NCI-H1930 (cell line): ENCODE data around the gene DBN1.

Source experiments
- DNase-seq, 2 experiments: peaks; one replicate each; lab custom pipeline; 2025; lab: John Stamatoyannopoulos, UW

The DBN1 gene

DNA sequence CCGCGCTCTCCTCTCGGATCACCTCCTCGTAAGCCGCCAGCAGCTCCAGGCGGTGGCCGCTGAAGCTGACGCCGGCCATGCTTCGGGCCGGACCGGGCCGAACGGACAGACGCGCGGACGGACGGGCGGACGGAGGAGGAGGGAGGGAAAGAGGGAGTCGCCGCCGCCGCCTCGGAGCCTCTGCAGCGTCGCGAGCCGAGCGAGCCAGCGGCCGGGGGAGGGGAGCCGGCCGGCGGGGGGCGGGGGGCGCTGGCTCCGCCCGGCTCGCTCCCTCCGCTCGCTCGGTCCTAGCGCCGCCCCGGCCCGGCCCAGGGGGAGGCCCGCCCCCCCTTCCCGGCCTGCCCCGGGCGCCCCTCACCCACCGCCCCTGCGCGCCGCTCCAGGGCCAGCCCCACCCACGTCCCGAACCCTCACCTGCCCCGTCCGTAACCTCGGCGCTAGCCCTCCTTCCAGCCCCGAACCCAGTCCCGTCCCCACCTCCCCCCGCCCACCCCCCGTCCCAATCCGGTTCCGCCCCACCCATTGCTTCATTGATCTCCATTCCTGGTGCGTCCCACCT lies at the start of gene DBN1:
Gene DBN1 (minus strand): TSS at position 192 of the 559 bp plus-strand sequence. CDS start 113 bp downstream, at position 79.
- peak in 1 of 2 experiments; percentile 37 for DNase-seq

DNA sequence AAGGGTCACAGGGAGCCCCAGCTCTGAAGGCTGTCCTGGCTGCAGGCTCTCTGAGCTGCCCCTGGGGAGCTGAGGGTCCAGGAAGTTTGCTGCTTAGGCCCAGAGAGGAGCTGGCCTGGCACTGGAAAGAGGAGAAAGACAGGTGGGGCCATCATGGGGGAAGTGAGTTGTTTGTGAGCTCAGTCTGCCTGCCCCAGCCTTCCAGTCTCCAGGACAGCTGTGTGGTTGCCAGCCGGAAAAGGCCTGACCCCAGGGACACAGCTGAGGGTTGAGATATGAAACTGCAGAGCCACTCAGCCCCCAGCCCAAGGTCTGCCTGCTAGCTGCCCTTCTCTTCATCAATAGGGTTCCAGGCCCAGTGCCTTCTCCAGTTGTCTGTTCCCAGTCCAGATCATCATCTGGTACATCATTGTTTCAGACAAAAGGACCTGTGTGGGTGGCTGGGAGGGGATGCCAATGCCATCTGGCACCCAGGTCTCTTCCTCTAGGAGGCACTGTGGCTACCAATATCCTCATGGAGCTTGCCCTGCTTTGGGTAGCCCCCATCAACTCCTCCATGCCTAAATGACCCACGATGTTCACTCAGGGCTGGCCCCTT lies 47.6 kb upstream of the DBN1 start:
- DNase-seq = no peak

- no peak for DNase-seq
These were observed 46.8 kb upstream of the DBN1 start for GRCh38 chr5:177520271-177520670.

- DNase-seq = no peak
These were observed 46.2 kb upstream of the DBN1 start for GRCh38 chr5:177519463-177520235.

DNA sequence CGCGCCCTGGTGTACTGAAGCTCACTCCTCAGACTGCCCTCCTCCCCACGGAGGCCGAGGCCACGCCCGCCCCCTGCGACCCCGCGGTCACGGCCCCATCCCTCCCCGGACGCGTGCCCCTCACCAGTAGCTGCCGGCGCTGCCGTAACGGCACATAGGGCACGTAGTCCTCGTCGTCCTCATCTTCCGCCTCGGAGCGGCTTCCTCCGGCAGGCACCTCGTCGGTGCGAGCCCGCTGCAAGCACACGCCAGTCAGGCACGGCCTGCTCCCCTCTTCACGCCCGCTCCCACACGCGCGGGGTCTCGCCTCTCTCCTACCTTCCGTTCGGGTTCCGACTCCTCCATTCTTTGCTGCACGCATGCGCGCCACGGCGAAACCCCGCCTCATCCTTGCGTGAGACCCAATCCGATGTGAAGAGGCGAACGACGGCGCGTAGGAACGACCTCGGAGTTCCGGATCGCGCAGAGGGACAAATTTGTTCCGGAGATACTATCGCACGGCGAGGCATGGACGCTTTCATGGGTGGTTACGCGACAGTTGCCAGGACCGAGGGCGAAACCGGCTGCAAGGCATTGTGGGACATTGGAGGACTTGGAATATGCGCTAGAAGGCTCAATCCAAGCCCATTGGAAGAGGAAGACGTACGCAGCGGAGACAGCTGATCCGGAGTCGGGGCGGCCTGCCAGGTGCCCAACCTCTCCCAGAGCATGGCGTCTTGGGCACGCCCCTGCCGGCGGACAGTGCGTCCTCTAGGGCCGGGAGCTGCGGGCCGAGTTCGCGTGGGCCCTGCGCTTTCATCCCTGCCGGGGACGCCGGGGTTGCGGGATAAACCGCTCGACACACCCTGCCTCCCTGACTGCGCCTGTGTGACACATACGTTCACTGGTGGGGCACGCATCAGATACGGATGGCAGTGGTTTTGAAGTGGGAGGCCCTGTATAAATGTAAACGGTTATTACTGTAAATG lies 43.5 kb upstream of the DBN1 start, which contains the start of gene DDX41:
Gene DDX41 (minus strand): TSS at position 361 of the 968 bp plus-strand sequence. CDS start 16 bp downstream, at position 345.
- DNase-seq = peak; percentile 89 to 91

- no peak for DNase-seq
These were observed 42.1 kb upstream of the DBN1 start for GRCh38 chr5:177515580-177515979.

GRCh38 chr5:177514541-177514940 lies 41.1 kb upstream of the DBN1 start:
- DNase-seq = no peak

DNA sequence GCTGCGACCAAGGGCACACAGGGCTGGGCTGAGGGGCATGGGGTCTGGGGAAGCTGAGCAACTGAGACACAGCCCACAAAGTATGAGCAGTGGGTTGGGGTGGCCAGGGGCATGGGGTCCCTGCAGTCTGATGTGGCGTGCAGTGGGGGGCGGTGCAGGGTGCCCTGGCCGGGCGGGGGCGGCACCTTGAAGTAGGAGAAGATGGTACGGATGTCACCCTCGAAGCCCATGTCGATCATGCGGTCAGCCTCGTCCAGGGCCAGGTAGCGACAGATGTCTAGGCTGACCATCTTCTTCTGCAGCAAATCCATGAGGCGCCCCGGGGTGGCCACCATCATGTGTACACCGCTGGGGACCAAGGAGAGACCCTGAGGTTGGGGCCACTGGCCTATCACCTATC lies 40.1 kb upstream of the DBN1 start:
- no peak for DNase-seq

DNA sequence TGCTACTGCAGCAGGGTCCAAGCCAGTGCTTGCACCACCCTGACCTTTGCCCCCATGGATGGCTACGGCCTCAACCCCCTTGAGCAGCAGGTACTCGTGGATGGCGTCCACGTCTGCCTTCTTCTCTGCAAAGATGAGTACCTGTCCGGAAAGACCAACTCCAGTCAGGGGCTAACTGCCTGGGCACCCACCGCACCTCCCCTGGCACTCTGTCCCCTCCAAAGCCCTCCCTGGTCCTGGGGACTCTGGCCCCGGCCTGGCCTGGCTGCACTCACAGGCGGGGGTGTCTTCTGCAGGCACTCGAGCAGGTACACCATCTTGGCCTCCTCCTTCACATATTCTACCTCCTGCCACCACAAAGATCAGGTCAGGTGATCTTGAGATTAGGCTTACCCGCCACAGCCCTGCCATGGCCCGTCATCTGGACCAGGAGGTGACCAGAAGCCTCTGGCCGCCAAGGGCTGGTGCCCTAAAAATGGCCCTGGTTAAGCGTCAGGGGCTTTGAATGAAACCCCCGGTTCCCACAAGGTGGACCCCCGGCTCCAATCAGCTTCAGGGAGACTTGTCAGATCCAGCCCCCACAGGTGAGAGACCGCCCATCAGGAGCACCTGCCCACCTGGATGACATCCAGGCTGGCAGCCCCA lies 39.4 kb upstream of the DBN1 start:
- DNase-seq = no peak

DNA sequence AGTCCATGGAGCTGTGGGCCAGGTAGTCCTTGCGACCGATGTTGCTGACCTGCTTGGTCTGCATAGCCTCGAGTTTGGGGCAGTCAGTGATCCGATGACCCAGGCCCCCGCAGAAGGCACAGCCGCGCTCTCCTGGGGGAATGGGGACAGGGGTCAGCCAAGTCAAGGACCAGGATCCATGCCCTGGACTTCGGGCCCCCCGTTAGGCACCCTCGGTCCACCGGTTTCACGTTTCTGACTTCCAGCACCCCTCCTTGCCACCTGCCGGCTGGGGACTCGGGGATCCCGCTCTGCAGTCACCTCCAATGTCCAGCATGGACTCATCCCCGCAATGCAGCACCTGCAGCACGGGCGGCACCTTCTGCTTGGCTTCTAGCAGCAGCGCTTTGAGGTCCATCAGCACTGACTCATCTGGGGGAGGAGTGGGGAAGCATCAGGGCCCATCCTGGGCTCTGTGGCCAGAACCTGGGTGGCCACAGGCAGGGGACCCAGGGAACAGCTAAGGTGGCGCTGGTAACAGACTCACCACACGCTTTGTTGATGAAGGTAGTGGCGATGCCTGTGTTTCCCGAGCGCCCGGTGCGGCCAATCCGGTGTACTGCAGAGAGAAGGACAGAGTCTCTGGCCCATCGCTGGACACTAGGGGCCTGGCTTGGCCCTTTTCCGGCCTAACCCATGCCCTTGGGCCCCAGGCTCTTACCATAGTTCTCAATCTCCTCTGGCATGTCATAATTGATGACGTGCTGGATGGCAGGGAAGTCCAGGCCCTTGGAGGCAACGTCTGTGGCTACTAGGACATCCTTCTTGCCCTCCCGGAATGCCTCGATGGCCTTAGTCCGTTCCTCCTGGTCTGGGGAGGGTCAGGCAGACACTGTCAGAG lies 38.6 kb upstream of the DBN1 start:
- no peak for DNase-seq

- no peak for DNase-seq
These were observed 37.7 kb upstream of the DBN1 start for GRCh38 chr5:177511181-177511580.

- no peak for DNase-seq
These were observed 37.2 kb upstream of the DBN1 start for GRCh38 chr5:177510567-177511053.

DNA sequence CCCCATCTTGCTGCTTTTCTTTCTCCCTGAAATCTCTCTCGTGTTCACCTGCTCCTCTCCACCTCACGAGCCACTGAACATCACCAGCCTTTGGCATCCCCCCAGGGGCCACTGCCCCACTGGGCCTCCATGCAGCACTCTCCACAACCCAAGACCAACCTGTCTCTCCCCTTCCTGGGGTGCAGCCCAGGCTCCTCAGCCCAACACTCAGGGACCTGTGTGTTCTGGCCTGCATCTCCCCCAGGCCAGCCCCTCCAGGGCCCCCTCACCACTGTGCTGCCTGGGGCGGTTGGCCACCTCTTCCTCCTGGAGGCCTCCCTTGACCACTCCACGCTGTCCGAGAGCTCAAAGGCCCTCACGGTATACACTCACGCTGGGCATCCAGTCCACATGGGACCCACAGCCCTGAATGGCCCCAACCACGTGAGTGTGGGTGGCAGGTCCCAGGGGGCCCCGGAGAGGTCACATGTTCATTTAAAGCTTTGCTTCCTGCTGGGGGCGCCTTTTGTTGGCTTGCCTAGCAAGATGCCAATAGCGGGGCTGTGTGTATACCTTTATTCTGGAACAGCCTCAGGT lies 36.6 kb upstream of the DBN1 start:
- DNase-seq = no peak

- DNase-seq = no peak
These were observed 36.0 kb upstream of the DBN1 start, which contains the start of gene DOK3 for GRCh38 chr5:177509381-177509951. TSS of gene DOK3 (minus strand) at chr5:177509826. CDS start at chr5:177509540, 286 bp downstream.

DNA sequence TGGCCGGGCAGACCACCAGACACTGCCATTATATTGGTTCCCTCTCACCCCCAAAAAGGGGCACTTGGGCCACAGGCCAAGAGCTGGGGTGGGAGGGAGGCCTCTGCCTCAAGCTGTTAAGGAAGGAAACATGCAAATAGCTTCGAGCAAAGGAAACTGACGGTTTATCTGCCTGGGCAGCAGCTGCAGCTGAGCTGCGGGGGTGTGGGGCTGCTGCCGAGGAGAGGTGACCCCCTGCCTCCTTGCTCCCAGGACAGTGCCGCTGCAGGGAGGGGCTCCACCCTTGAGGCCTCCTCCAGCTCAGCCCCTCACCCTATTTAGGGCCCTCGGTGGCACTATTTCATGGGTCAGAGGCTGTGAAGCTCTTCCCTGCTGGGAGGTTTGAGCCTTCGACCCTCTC lies 35.4 kb upstream of the DBN1 start:
- DNase-seq = no peak

DNA sequence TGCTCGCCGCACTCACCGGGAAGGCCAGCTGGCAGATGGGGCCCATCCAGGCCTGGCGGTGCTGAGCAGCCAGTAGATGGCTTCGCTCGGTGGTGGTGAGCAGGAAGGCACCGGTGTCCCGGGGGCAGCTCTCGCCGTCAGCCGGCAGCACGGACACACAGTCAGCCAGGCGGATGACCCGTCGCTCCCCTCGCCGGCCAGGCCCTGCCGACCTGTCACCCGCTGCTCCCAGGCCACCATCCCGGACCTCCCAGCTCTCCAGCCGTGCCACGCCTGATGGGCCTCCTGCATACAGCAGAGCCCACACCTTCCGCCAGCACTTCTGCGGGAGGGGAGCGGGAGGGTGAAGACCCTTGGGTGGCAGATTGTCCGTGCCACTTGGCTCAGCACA lies 34.8 kb upstream of the DBN1 start:
- DNase-seq = no peak

DNA sequence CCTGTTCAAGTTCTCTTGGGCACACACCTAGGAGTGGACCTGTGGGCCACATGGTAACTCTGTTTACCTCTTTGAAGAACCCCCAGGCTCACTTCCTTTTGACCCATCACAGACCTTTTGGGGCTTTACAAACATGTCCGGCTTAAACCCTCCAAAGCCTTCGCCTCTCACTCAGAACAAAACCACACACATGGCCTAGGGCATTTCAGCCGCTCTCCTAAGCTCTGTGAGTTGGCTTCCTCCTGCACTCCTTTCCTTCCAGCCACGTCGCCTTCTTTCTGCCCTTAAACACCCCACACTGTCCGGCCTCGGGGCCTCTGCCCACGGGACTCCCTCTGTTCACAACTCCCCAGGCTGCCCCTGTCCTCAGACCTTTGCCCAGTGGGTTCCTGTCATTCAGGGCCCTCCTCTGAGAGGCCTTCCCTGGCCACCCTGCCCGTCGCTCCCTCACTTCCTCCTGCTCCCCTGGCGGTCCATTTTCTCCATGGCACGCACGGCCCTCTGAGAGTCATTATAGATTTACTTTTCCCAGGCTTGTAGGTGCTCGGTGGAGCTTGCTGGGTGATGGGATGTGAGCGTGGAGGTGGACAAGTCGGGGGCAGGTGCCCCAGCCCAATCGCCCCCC lies 34.3 kb upstream of the DBN1 start:
- DNase-seq = no peak

GRCh38 chr5:177507165-177507564 lies 33.7 kb upstream of the DBN1 start:
- no peak for DNase-seq

DNA sequence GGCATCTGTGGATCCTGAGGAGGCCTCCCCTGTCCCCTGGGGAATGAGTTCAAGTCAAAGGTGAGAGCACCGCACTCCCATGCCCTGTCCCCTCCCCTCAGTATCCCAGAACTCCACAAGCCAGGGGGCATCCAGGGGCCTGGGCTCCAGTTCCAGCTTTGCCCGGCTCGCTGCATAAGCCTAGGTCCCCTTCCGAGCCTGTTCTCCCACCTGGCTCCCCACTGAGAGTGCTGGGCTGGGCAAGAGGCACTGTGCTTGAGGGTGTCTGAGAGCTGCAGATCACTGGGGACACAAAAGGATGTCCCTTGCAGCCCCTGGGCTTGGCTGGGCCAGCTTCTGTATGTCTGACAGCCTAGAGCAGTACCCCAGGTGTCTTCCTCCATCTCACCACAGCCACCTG lies 31.6 kb upstream of the DBN1 start:
- no peak for DNase-seq
